GM23248 (cell line): ENCODE measurements around the gene SYT1.

Experiments used
- EZH2 ChIP-seq: fragments of 200-600 bp; sonication (generic); IDR thresholded peaks from 2 replicates; pipeline ENCODE4 v1.6.1; 2018; ENCODE audit warnings: antibody characterized with exemption, mild to moderate bottlenecking; ENCODE audit not compliant: insufficient read depth, poor library complexity, severe bottlenecking
- EZH2phosphoT487 ChIP-seq: fragments of 200-600 bp; sonication (generic); IDR thresholded peaks from 2 replicates; pipeline ENCODE4 v1.6.1; 2018; ENCODE audit warnings: antibody characterized with exemption, moderate library complexity, mild to moderate bottlenecking, low read depth; ENCODE audit not compliant: insufficient read depth

DNA sequence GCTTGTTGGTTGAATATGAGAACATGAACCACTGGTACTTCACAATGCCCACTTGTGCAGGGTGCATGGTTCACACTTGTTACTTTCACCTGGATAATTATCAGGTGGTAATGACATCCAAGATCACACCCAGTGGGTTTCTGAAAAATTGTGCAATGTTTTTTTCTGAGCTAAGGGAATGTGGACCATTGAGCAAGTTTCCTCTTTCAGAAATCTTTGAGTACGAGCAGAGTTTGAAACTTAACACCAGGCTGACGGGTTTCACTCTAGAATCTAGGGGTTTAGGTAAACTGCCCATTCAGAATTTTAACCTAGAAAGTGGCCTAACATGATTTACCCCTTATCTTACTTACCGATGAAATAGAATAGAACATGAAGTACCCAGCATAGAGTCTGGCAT is 436.6 kb downstream of the SYT1 start:
- TF ChIP-seq EZH2 (no peak), EZH2phosphoT487 (no peak)
